GM10266 (cell line): ENCODE results near the gene GNG7.

Experiments used
- DNase-seq: peaks from one replicate; pipeline ENCODE4 v3.0.0; 2012; ENCODE audit errors: extremely low spot score
- CTCF ChIP-seq: IDR thresholded peaks from 2 replicates; pipeline ENCODE4 v1.5.1; 2012; ENCODE audit warnings: mild to moderate bottlenecking, low read depth; ENCODE audit not compliant: control insufficient read depth, insufficient read depth; ENCODE audit errors: missing control alignments

The GNG7 gene

GRCh38 chr19:2665103-2665502, 37.4 kb downstream of the GNG7 start:
- TF ChIP-seq CTCF, result no peak
- DNase-seq, result no peak

- peak; percentile 55 for TF ChIP-seq CTCF
- peak; percentile 76 for DNase-seq
Observed at GRCh38 chr19:2663920-2664571, 38.4 kb downstream of the GNG7 start.

GRCh38 chr19:2661615-2662014, 40.9 kb downstream of the GNG7 start:
- TF ChIP-seq CTCF, result no peak
- DNase-seq, result no peak

GRCh38 chr19:2659856-2660432, 42.5 kb downstream of the GNG7 start:
- no peak for DNase-seq
- TF ChIP-seq CTCF, result no peak

- no peak for DNase-seq
- TF ChIP-seq CTCF, result no peak
Observed at GRCh38 chr19:2656533-2656932, 46.0 kb downstream of the GNG7 start.

- TF ChIP-seq CTCF, result no peak
Observed at GRCh38 chr19:2653710-2654707, 48.5 kb downstream of the GNG7 start.

GRCh38 chr19:2653218-2653617, 49.3 kb downstream of the GNG7 start:
- no peak for TF ChIP-seq CTCF
- DNase-seq, result no peak

More at GRCh38 chr19:2653710-2654707, 48.5 kb downstream of the GNG7 start:
- no peak for DNase-seq
